CD14-positive monocyte (primary cell): Measurements from ENCODE around the gene SPAG16. TPM values are rescaled to one million over a fixed set of nuclear protein-coding genes. Genes with fewer than 3 reads are reported as not detected.

Experiments used
- DNase-seq, 3 donors: peaks; one replicate each; pipeline ENCODE4 v3.0.0-alpha.2; 2011 to 2022
- H2AFZ ChIP-seq: 2 replicates; pipeline ENCODE4 v1.6.0; 2012; ENCODE audit warnings: mild to moderate bottlenecking, low read depth, low read length, inconsistent platforms; ENCODE audit not compliant: insufficient read depth, poor library complexity, severe bottlenecking
- H3K27ac ChIP-seq, 2 donors: 1 replicate in 1 of 2; 2 replicates in 1 of 2; pipeline ENCODE4 v1.5.1; 2012 to 2013; ENCODE audit warnings: low read length in 2 of 2, control low read depth in 1 of 2, inconsistent platforms in 1 of 2, low read depth in 1 of 2, mild to moderate bottlenecking in 1 of 2
- H3K27me3 ChIP-seq, 2 donors: one replicate each; pipeline versions ENCODE4 v1.6.0 to v1.6.1; 2011 to 2013; ENCODE audit warnings: low read length in 2 of 2; ENCODE audit not compliant: control insufficient read depth in 2 of 2, insufficient read depth in 2 of 2
- H3K36me3 ChIP-seq, 2 donors: replicated peaks in 1 of 2; 1 replicate in 1 of 2; 2 replicates in 1 of 2; pipeline versions ENCODE4 v1.5.1 to v1.6.1; 2012 to 2013; ENCODE audit warnings: low read length in 2 of 2, control low read depth in 1 of 2, inconsistent platforms in 1 of 2, mild to moderate bottlenecking in 1 of 2; ENCODE audit not compliant: insufficient read depth in 2 of 2, control insufficient read depth in 1 of 2
- H3K4me1 ChIP-seq, 2 donors: 1 replicate in 1 of 2; 2 replicates in 1 of 2; pipeline versions ENCODE4 v1.5.1 to v1.6.1; 2012 to 2013; ENCODE audit warnings: low read length in 2 of 2, control low read depth in 1 of 2, inconsistent platforms in 1 of 2, mild to moderate bottlenecking in 1 of 2, moderate library complexity in 1 of 2; ENCODE audit not compliant: insufficient read depth in 2 of 2, control insufficient read depth in 1 of 2
- H3K4me2 ChIP-seq: replicated peaks from 2 replicates; pipeline ENCODE3; 2012; ENCODE audit warnings: low read length, moderate library complexity, mild to moderate bottlenecking; ENCODE audit not compliant: poor library complexity, severe bottlenecking; ENCODE audit errors: extremely low read depth
- H3K4me3 ChIP-seq, 3 experiments: fragments of 200-600 bp in 1 of 3; sonication (generic) in 1 of 3; replicated peaks in 1 of 3; 1 replicate in 2 of 3; 2 replicates in 1 of 3; pipeline ENCODE4 v1.5.1; 2011 to 2013; ENCODE audit warnings: low read length in 3 of 3, mild to moderate bottlenecking in 3 of 3, control low read depth in 2 of 3, low read depth in 2 of 3, inconsistent platforms in 1 of 3, moderate library complexity in 1 of 3
- H3K79me2 ChIP-seq: 2 replicates; pipeline ENCODE4 v1.6.0; 2012; ENCODE audit warnings: mild to moderate bottlenecking, control low read depth, inconsistent platforms, low read length, moderate library complexity; ENCODE audit not compliant: insufficient read depth
- H3K9ac ChIP-seq: 2 replicates; pipeline ENCODE4 v1.6.0; 2017; ENCODE audit warnings: low read length, mild to moderate bottlenecking; ENCODE audit not compliant: insufficient read depth, poor library complexity, severe bottlenecking
- H3K9me3 ChIP-seq, 2 donors: replicated peaks in 1 of 2; 1 replicate in 1 of 2; 2 replicates in 1 of 2; pipeline versions ENCODE4 v1.5.1 to v1.6.1; 2012 to 2013; ENCODE audit warnings: low read length in 2 of 2, control low read depth in 1 of 2; ENCODE audit not compliant: control insufficient read depth in 1 of 2, insufficient read depth in 1 of 2
- H4K20me1 ChIP-seq: 2 replicates; pipeline ENCODE4 v1.6.0; 2012; ENCODE audit warnings: mild to moderate bottlenecking, low read length, control low read depth, moderate library complexity; ENCODE audit not compliant: insufficient read depth
- H3K27ac Mint-ChIP-seq, 7 donors: one replicate each; pipeline ENCODE4 v1.8.0; 2020; ENCODE audit warnings: mild to moderate bottlenecking in 7 of 7, mixed read lengths in 7 of 7, moderate library complexity in 6 of 7, inconsistent platforms in 2 of 7
- H3K27me3 Mint-ChIP-seq, 3 donors: one replicate each; pipeline ENCODE4 v1.8.0; 2021 to 2022; ENCODE audit warnings: low read depth in 3 of 3, mild to moderate bottlenecking in 3 of 3, mixed read lengths in 3 of 3, moderate library complexity in 3 of 3, inconsistent platforms in 1 of 3
- H3K36me3 Mint-ChIP-seq, 2 donors: one replicate each; pipeline ENCODE4 v1.8.0; 2020; ENCODE audit warnings: mixed read lengths in 2 of 2, inconsistent platforms in 1 of 2, mild to moderate bottlenecking in 1 of 2
- H3K4me1 Mint-ChIP-seq: one replicate; pipeline ENCODE4 v1.8.0; 2020; ENCODE audit warnings: mild to moderate bottlenecking, mixed read lengths
- H3K4me3 Mint-ChIP-seq, 2 donors: one replicate each; pipeline ENCODE4 v1.8.0; 2020; ENCODE audit warnings: mild to moderate bottlenecking in 2 of 2, mixed read lengths in 2 of 2, moderate library complexity in 1 of 2
- H3K9me3 Mint-ChIP-seq, 7 donors: one replicate each; pipeline ENCODE4 v1.8.0; 2020 to 2022; ENCODE audit warnings: mixed read lengths in 7 of 7, mild to moderate bottlenecking in 6 of 7, moderate library complexity in 6 of 7, inconsistent platforms in 2 of 7
- CTCF ChIP-seq: fragments of 200-600 bp; IDR thresholded peaks from one replicate; pipeline ENCODE4 v1.8.0; 2022; ENCODE audit warnings: antibody characterized with exemption, mild to moderate bottlenecking
- WGBS: methylation state at CpG from one replicate; pipeline ENCODE4 v1.1.5; 2013; ENCODE audit warnings: missing lambda C conversion rate; ENCODE audit not compliant: insufficient coverage; 5-methylcytosine and 5-hydroxymethylcytosine counted together
- intact Hi-C, 2 donors: fragments of 100-400 bp; cut with micrococcal nuclease; formaldehyde crosslinking; loops; one replicate each; pipeline versions ENCODE4 v1.15.0 to v1.15.1; 2023
- polyA plus RNA-seq, 3 donors: library from polyadenylated mRNA; depleted of rRNA in 1 of 3; unstranded in 2 of 3; stranded (reverse) in 1 of 3; fragments of 300-500 nt in 2 of 3; fragments of >200 nt in 1 of 3; fragmentation: Illumina TruSeq in 2 of 3; gene quantifications; 1 replicate in 2 of 3; 2 replicates in 1 of 3; pipeline ENCODE4 v1.2.3, GENCODE V29; 2012 to 2021

The SPAG16 gene
- polyA plus RNA-seq, 3 donors = 0.12 to 0.30 TPM; not detected in 1

- Histone ChIP-seq H2AFZ (no peak overlapping the region), H3K27me3 (no peaks in the 10 kb centered on the region), H3K79me2 (no peaks in the 10 kb centered on the region), H3K9ac (no peak overlapping the region), H3K4me1 (no peaks in the 10 kb centered on the region), H3K4me2 (no peak overlapping the region), H3K27ac (no peak overlapping the region), H3K36me3 (no peaks in the 10 kb centered on the region), H3K4me3 (no peak overlapping the region), H4K20me1 (no peaks in the 10 kb centered on the region), H3K9me3 (no peaks in the 10 kb centered on the region)
- Mint-ChIP-seq H3K27me3 (no peaks in the 10 kb centered on the region), H3K36me3 (no peaks in the 10 kb centered on the region), H3K4me3 (no peak overlapping the region), H3K9me3 (no peaks in the 10 kb centered on the region), H3K4me1 (no peaks in the 10 kb centered on the region), H3K27ac (no peak overlapping the region)
- no CpG with 5 or more reads among the region's 1 CpG for WGBS
- intact Hi-C loops = no loop called here
- no peak for DNase-seq
- TF ChIP-seq CTCF = no peak
These were observed 895.8 kb downstream of the SPAG16 start for GRCh38 chr2:214180071-214180470.

- H3K4me1 ChIP-seq = no peaks in the 10 kb centered on the region
- no peak overlapping the region for H3K9ac ChIP-seq
- Mint-ChIP-seq H3K27ac (no peak overlapping the region), H3K4me1 (no peaks in the 10 kb centered on the region), H3K9me3 (no peaks in the 10 kb centered on the region), H3K4me3 (no peak overlapping the region), H3K36me3 (no peaks in the 10 kb centered on the region), H3K27me3 (no peaks in the 10 kb centered on the region)
- no CpG with 5 or more reads among the region's 3 CpGs for WGBS
- TF ChIP-seq CTCF = no peak
- no peaks in the 10 kb centered on the region for H3K9me3 ChIP-seq
- intact Hi-C loops = no loop called here
- DNase-seq = no peak
- H2AFZ ChIP-seq = no peak overlapping the region
- H3K4me3 ChIP-seq = no peak overlapping the region
- H3K36me3 ChIP-seq = no peaks in the 10 kb centered on the region
- H3K79me2 ChIP-seq = no peaks in the 10 kb centered on the region
- no peaks in the 10 kb centered on the region for H3K27me3 ChIP-seq
- no peaks in the 10 kb centered on the region for H4K20me1 ChIP-seq
- no peak overlapping the region for H3K4me2 ChIP-seq
- H3K27ac ChIP-seq = no peak overlapping the region
These were observed 896.4 kb downstream of the SPAG16 start for GRCh38 chr2:214180686-214181085.
